ENCODE data around the gene JAZF1. TPM values are rescaled to one million over a fixed set of nuclear protein-coding genes. Genes with fewer than 3 reads are reported as not detected.
A peak's percentile ranks its signal among the peaks of the same experiment; 100 is the strongest.

The JAZF1 gene
- 1 to 10 TPM; 4.7 to 8.1 (median 5.7) TPM for total RNA-seq

- WGBS, 2 donors = 1 to 2% methylated on average over 40 to 41 of the region's 64 CpGs
- no peak for TF ChIP-seq CTCF (IDR thresholded peaks at IDR 0.05)
- no peak for TF ChIP-seq POLR2A (IDR thresholded peaks at IDR 0.05)
- peak within 1 kb of the TSS; percentile 86 for H3K4me3 ChIP-seq (ENCODE audit: low read depth, poor library complexity, severe bottlenecking)
- intact Hi-C loops (cut with DNase I; ENCODE audit: low total_unique reads) = no loop called here
- peak; percentile 45 to 91 for DNase-seq (ENCODE audit: low spot score in 2 of 2)
These were observed at the start of gene JAZF1 for GRCh38 chr7:28180364-28181147. JAZF1 (minus strand) TSS chr7:28180795.

GRCh38 chr7:28230261-28230660 is 49.7 kb upstream of the JAZF1 start:
- intact Hi-C loops (cut with DNase I; ENCODE audit: low total_unique reads) = loop anchor here (5.0 kb wide), 1 partner anchor 108 kb away; no protein-coding TSS in a partner anchor

GRCh38 chr7:28228396-28228795 is 47.8 kb upstream of the JAZF1 start:
- WGBS, 2 donors = 41 to 45% methylated on average over 2 of the region's 2 CpGs
- no peak for DNase-seq (ENCODE audit: low spot score in 2 of 2)
- TF ChIP-seq CTCF (IDR thresholded peaks at IDR 0.05) (no peak), POLR2A (IDR thresholded peaks at IDR 0.05) (no peak)
- no peak overlapping the region for H3K4me3 ChIP-seq (ENCODE audit: low read depth, poor library complexity, severe bottlenecking)
- intact Hi-C loops (cut with DNase I; ENCODE audit: low total_unique reads) = no loop called here

More at GRCh38 chr7:28230261-28230660, 49.7 kb upstream of the JAZF1 start:
- 89 to 92% methylated on average over 7 of the region's 7 CpGs for WGBS, 2 donors
- H3K4me3 ChIP-seq (ENCODE audit: low read depth, poor library complexity, severe bottlenecking) = no peak overlapping the region
- TF ChIP-seq POLR2A (IDR thresholded peaks at IDR 0.05) = no peak
- TF ChIP-seq CTCF (IDR thresholded peaks at IDR 0.05) = no peak
- no peak for DNase-seq (ENCODE audit: low spot score in 2 of 2)

- no peak for TF ChIP-seq POLR2A (IDR thresholded peaks at IDR 0.05)
- no peak for TF ChIP-seq CTCF (IDR thresholded peaks at IDR 0.05)
- H3K4me3 ChIP-seq (ENCODE audit: low read depth, poor library complexity, severe bottlenecking) = no peak overlapping the region
- no peak for DNase-seq (ENCODE audit: low spot score in 2 of 2)
- intact Hi-C loops (cut with DNase I; ENCODE audit: low total_unique reads) = no loop called here
- WGBS, 2 donors = 97 to 98% methylated on average over 1 of the region's 1 CpG
These were observed 45.4 kb upstream of the JAZF1 start for GRCh38 chr7:28226003-28226402.

- 82% methylated on average over 4 of the region's 4 CpGs for WGBS, 2 donors
- no peak for DNase-seq (ENCODE audit: low spot score in 2 of 2)
- H3K4me3 ChIP-seq (ENCODE audit: low read depth, poor library complexity, severe bottlenecking) = no peak overlapping the region
- TF ChIP-seq POLR2A (IDR thresholded peaks at IDR 0.05) (no peak), CTCF (IDR thresholded peaks at IDR 0.05) (no peak)
- intact Hi-C loops (cut with DNase I; ENCODE audit: low total_unique reads) = no loop called here
These were observed 45.0 kb upstream of the JAZF1 start for GRCh38 chr7:28225576-28225975.
